ENCODE data around the gene USF2.

GRCh38 chr19:35232912-35233311 is 35.9 kb upstream of the USF2 start:
- TF ChIP-seq EZH2 (IDR thresholded peaks at IDR 0.05) (no peak), POLR2AphosphoS5 (IDR thresholded peaks at IDR 0.05; ENCODE audit: borderline replicate concordance, low read depth, low read length) (no peak)

All from SK-N-MC (cell line).